ENCODE data around the gene GATA6. TPM values are rescaled to one million over a fixed set of nuclear protein-coding genes. Genes with fewer than 3 reads are reported as not detected.

The GATA6 gene
- total RNA-seq, result 2.2 TPM

- DNase-seq, result peak; percentile 54
Observed at GRCh38 chr18:22169011-22169888, at the start of gene GATA6. TSS of gene GATA6 (plus strand) at chr18:22169589. CDS start at chr18:22171145, 1,556 bp downstream.

- no peak for DNase-seq
Observed at GRCh38 chr18:22124970-22125369, 44.4 kb upstream of the GATA6 start.

GRCh38 chr18:22128954-22129353 lies 40.4 kb upstream of the GATA6 start:
- DNase-seq, result no peak

GRCh38 chr18:22129778-22130177 lies 39.6 kb upstream of the GATA6 start:
- no peak for DNase-seq

GRCh38 chr18:22132258-22132657 lies 37.1 kb upstream of the GATA6 start:
- DNase-seq, result no peak

GRCh38 chr18:22132763-22133162 lies 36.6 kb upstream of the GATA6 start:
- DNase-seq, result no peak

- DNase-seq, result no peak
Observed at GRCh38 chr18:22136395-22136794, 33.0 kb upstream of the GATA6 start.

GRCh38 chr18:22141211-22141610 lies 28.2 kb upstream of the GATA6 start:
- no peak for DNase-seq

- DNase-seq, result no peak
Observed at GRCh38 chr18:22143347-22144340, 25.7 kb upstream of the GATA6 start.

GRCh38 chr18:22145160-22145559 lies 24.2 kb upstream of the GATA6 start:
- DNase-seq, result no peak

- no peak for DNase-seq
Observed at GRCh38 chr18:22149710-22150109, 19.7 kb upstream of the GATA6 start.

- DNase-seq, result no peak
Observed at GRCh38 chr18:22152093-22152492, 17.3 kb upstream of the GATA6 start.

GRCh38 chr18:22153428-22153827 lies 16.0 kb upstream of the GATA6 start:
- DNase-seq, result no peak

GRCh38 chr18:22155584-22155983 lies 13.8 kb upstream of the GATA6 start:
- DNase-seq, result no peak

GRCh38 chr18:22159014-22159413 lies 10.4 kb upstream of the GATA6 start:
- no peak for DNase-seq

GRCh38 chr18:22161090-22161489 lies 8.3 kb upstream of the GATA6 start:
- no peak for DNase-seq

GRCh38 chr18:22163416-22164161 lies 5.8 kb upstream of the GATA6 start:
- DNase-seq, result no peak

GRCh38 chr18:22164337-22165048 lies 4.9 kb upstream of the GATA6 start:
- DNase-seq, result no peak

- DNase-seq, result no peak
Observed at GRCh38 chr18:22165049-22165602, 4.3 kb upstream of the GATA6 start.

GRCh38 chr18:22165603-22166068 lies 3.8 kb upstream of the GATA6 start:
- DNase-seq, result no peak

All from skin of body (tissue), 2 donors.